HepG2 (cell line): Measurements from ENCODE around the gene FGD2. TPM values are rescaled to one million over a fixed set of nuclear protein-coding genes. Genes with fewer than 3 reads are reported as not detected.

ENCODE experiments used
- ATRX ChIP-seq: sonication (generic); formaldehyde crosslinking; IDR thresholded peaks from 2 replicates; pipeline ENCODE4 v1.4.0; 2020; ENCODE audit warnings: missing genetic modification reagents, borderline replicate concordance
- GATAD2A ChIP-seq: IDR thresholded peaks from 2 replicates; pipeline ENCODE4 v1.6.1; 2016
- IRF2 ChIP-seq: IDR thresholded peaks from 2 replicates; pipeline ENCODE4 v1.6.1; 2018; ENCODE audit warnings: missing genetic modification reagents, missing compliant biosample characterization
- KDM5B ChIP-seq: sonication (generic); formaldehyde crosslinking; IDR thresholded peaks from 2 replicates; pipeline ENCODE4 v1.4.0; 2020; ENCODE audit warnings: missing genetic modification reagents, mild to moderate bottlenecking, borderline replicate concordance
- MAZ ChIP-seq, 2 experiments: sonication (generic) in 1 of 2; formaldehyde crosslinking in 1 of 2; IDR thresholded peaks; 2 replicates each; pipeline versions ENCODE4 v1.5.0 to v1.6.1; 2012 to 2020; ENCODE audit warnings: low read depth in 2 of 2, mild to moderate bottlenecking in 2 of 2, borderline replicate concordance in 1 of 2, improper control_type of control experiment in 1 of 2, low read length in 1 of 2, missing genetic modification reagents in 1 of 2, moderate library complexity in 1 of 2
- POLR2AphosphoS2 ChIP-seq: IDR thresholded peaks from 2 replicates; pipeline ENCODE4 v1.6.1; 2011; ENCODE audit warnings: low read depth, low read length, improper control_type of control experiment
- RAD21 ChIP-seq: fragments of 450-650 bp; formaldehyde crosslinking; IDR thresholded peaks from 2 replicates; pipeline ENCODE4 v1.5.0; 2020; ENCODE audit warnings: mild to moderate bottlenecking
- REPIN1 ChIP-seq: sonication (generic); formaldehyde crosslinking; IDR thresholded peaks from 2 replicates; pipeline ENCODE4 v1.8.0; 2022; ENCODE audit warnings: missing genetic modification reagents, low read depth, mild to moderate bottlenecking, borderline replicate concordance
- SOX6 ChIP-seq, 2 experiments: fragments of 450-650 bp in 1 of 2; sonication (generic) in 1 of 2; formaldehyde crosslinking in 1 of 2; IDR thresholded peaks; 2 replicates each; pipeline versions ENCODE4 v1.4.0 to v1.6.1; 2017 to 2020; ENCODE audit warnings: antibody characterized with exemption in 1 of 2, mild to moderate bottlenecking in 1 of 2, missing genetic modification reagents in 1 of 2
- SP140L ChIP-seq: sonication (generic); formaldehyde crosslinking; IDR thresholded peaks from 2 replicates; pipeline ENCODE4 v1.4.0; 2020; ENCODE audit warnings: missing genetic modification reagents, borderline replicate concordance
- SRSF4 ChIP-seq: fragments of 200-400 bp; formaldehyde crosslinking; IDR thresholded peaks from one replicate; pipeline ENCODE4 v1.6.1; 2018; ENCODE audit warnings: mild to moderate bottlenecking, low read depth, low read length, moderate library complexity; ENCODE audit not compliant: poor library complexity, severe bottlenecking
- STAG1 ChIP-seq: sonication (generic); formaldehyde crosslinking; IDR thresholded peaks from 2 replicates; pipeline ENCODE4 v1.4.0; 2020; ENCODE audit warnings: missing genetic modification reagents
- XRCC5 ChIP-seq: fragments of 200-400 bp; formaldehyde crosslinking; optimal IDR thresholded peaks from 2 replicates; pipeline ENCODE3; 2017; ENCODE audit warnings: mild to moderate bottlenecking, low read length
- ZNF564 ChIP-seq: sonication (generic); formaldehyde crosslinking; IDR thresholded peaks from 2 replicates; pipeline ENCODE4 v1.8.1; 2023; ENCODE audit warnings: mild to moderate bottlenecking, missing genetic modification reagents
- ZNF776 ChIP-seq: sonication (generic); formaldehyde crosslinking; IDR thresholded peaks from 2 replicates; pipeline ENCODE4 v1.4.0; 2020; ENCODE audit warnings: mild to moderate bottlenecking, missing genetic modification reagents
- polyA plus RNA-seq, 8 experiments: library from polyadenylated mRNA; depleted of rRNA in 3 of 8; stranded (reverse) in 7 of 8; unstranded in 1 of 8; fragments of >200 nt; fragmentation: Illumina TruSeq in 4 of 8; extraction: Trizol in 4 of 8; gene quantifications; 2 replicates each; pipeline versions ENCODE4 v1.2.1 to v1.2.3, GENCODE V29; 2011 to 2016; ENCODE audit warnings: low read depth in 4 of 8, missing spikeins in 1 of 8, mixed read lengths in 1 of 8; ENCODE audit not compliant: insufficient read depth in 1 of 8
- total RNA-seq, 5 experiments: library from RNA; depleted of rRNA; stranded (reverse); fragments of >200 nt; fragmentation: Illumina TruSeq; extraction: Trizol; gene quantifications; 2 replicates each; pipeline ENCODE4 v1.2.3, GENCODE V29; 2016; ENCODE audit warnings: low read depth in 1 of 5
- TF ChIP-seq, protein P1 (sequence below): sonication (generic); IDR thresholded peaks from 2 replicates; pipeline ENCODE4 v1.6.1; 2016; ENCODE audit warnings: low read depth, borderline replicate concordance
- TF ChIP-seq, protein P2 (sequence below): sonication (generic); formaldehyde crosslinking; IDR thresholded peaks from 2 replicates; pipeline ENCODE4 v1.4.0; 2020; ENCODE audit warnings: missing genetic modification reagents
- TF ChIP-seq, protein P3 (sequence below): sonication (generic); formaldehyde crosslinking; IDR thresholded peaks from 2 replicates; pipeline ENCODE4 v1.9.0; 2022; ENCODE audit warnings: low read depth, missing genetic modification reagents

Gene FGD2
- total and polyA plus RNA-seq, 2 of the 13 experiments (the other 11 are each of a cell fraction or from before 2014, with no cell fraction given), result not detected

DNA sequence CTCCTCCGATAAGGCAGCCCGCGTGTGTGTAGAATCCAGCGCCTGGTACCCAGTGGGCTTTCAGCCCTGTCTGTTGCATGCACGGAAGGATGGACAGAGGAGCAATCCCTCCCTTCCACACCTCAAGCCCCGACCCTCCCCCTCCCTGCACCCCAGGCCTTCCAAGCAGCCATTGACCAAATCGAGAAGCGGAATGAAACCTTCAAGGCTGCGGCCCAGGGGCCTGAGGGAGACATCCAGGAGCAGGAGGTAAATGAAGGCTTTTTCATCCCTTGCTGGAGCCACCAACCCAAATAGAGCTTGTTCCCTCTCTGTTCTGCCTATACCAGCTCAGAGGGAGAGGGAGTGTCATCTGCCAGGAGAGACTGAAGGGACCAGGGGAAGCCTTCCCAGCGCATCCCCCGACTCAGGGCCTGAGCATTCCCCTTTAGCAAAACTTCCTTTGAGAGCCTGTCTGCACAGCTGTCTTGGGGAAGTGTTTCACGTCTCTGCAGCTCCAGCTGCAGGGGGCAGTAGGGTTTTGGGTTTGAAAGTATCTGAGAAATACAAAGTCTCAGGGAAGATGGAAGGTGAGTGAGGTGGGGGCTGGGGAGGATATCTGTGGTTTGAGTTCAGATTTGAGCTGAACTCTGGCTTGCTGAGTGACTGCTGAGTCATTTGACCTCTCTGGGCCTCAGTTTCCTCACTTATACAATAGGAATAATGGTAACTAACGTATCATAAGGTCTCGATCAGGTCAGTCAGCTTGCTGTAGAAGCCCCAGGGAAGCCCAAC lies 16.1 kb downstream of the FGD2 start (continued):
- TF ChIP-seq SP140L (CRISPR knock-in tag) (no peak), STAG1 (CRISPR knock-in tag) (peak; percentile 97), ZNF564 (no peak), KDM5B (CRISPR knock-in tag) (0 out of 2 replicates have a peak, but pooled peaks have one; percentile 23), SOX6 (IDR thresholded peaks at IDR 0.05) (no peak), SOX6 (CRISPR knock-in tag; IDR thresholded peaks at IDR 0.05) (peak; percentile 23; the same call in 1 of the 2 replicates), SRSF4 (no peak), ATRX (no peak), IRF2 (CRISPR knock-in tag) (0 out of 2 replicates have a peak, but pooled peaks have one; percentile 29), REPIN1 (peak; percentile 38; the same call in 1 of the 2 replicates), POLR2AphosphoS2 (no peak), MAZ (IDR thresholded peaks at IDR 0.05; ENCODE audit: borderline replicate concordance, low read depth, low read length) (no peak), MAZ (CRISPR knock-in tag; IDR thresholded peaks at IDR 0.05; ENCODE audit: low read depth) (no peak), XRCC5 (peak; percentile 20), RAD21 (CRISPR knock-in tag) (peak; percentile 67), GATAD2A (CRISPR knock-in tag) (0 out of 2 replicates have a peak, but pooled peaks have one; percentile 15), ZNF776 (CRISPR knock-in tag) (0 out of 2 replicates have a peak, but pooled peaks have one; percentile 25)
- TF ChIP-seq, protein P1, sequence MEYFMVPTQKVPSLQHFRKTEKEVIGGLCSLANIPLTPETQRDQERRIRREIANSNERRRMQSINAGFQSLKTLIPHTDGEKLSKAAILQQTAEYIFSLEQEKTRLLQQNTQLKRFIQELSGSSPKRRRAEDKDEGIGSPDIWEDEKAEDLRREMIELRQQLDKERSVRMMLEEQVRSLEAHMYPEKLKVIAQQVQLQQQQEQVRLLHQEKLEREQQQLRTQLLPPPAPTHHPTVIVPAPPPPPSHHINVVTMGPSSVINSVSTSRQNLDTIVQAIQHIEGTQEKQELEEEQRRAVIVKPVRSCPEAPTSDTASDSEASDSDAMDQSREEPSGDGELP, result peak; percentile 27; the same call in 1 of the 2 replicates
- TF ChIP-seq, protein P2, sequence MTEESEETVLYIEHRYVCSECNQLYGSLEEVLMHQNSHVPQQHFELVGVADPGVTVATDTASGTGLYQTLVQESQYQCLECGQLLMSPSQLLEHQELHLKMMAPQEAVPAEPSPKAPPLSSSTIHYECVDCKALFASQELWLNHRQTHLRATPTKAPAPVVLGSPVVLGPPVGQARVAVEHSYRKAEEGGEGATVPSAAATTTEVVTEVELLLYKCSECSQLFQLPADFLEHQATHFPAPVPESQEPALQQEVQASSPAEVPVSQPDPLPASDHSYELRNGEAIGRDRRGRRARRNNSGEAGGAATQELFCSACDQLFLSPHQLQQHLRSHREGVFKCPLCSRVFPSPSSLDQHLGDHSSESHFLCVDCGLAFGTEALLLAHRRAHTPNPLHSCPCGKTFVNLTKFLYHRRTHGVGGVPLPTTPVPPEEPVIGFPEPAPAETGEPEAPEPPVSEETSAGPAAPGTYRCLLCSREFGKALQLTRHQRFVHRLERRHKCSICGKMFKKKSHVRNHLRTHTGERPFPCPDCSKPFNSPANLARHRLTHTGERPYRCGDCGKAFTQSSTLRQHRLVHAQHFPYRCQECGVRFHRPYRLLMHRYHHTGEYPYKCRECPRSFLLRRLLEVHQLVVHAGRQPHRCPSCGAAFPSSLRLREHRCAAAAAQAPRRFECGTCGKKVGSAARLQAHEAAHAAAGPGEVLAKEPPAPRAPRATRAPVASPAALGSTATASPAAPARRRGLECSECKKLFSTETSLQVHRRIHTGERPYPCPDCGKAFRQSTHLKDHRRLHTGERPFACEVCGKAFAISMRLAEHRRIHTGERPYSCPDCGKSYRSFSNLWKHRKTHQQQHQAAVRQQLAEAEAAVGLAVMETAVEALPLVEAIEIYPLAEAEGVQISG (CRISPR knock-in tag), result 0 out of 2 replicates have a peak, but pooled peaks have one; percentile 5
- TF ChIP-seq, protein P3, sequence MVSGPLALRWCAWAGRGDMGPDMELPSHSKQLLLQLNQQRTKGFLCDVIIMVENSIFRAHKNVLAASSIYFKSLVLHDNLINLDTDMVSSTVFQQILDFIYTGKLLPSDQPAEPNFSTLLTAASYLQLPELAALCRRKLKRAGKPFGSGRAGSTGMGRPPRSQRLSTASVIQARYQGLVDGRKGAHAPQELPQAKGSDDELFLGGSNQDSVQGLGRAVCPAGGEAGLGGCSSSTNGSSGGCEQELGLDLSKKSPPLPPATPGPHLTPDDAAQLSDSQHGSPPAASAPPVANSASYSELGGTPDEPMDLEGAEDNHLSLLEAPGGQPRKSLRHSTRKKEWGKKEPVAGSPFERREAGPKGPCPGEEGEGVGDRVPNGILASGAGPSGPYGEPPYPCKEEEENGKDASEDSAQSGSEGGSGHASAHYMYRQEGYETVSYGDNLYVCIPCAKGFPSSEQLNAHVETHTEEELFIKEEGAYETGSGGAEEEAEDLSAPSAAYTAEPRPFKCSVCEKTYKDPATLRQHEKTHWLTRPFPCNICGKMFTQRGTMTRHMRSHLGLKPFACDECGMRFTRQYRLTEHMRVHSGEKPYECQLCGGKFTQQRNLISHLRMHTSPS (CRISPR knock-in tag), result no peak
